BJ (cell line): ENCODE data around the gene MMP24. TPM values are rescaled to one million over a fixed set of nuclear protein-coding genes. Genes with fewer than 3 reads are reported as not detected.
A peak's percentile ranks its signal among the peaks of the same experiment; 100 is the strongest.

Source experiments
- CTCF ChIA-PET: fragments of 350-600 bp; formaldehyde crosslinking; extraction: SDS; loops from one replicate; lab custom pipeline; 2021; ENCODE audit warnings: antibody characterized with exemption, inconsistent platforms; lab: Yijun Ruan, JAX
- POLR2A ChIA-PET: fragments of 300-600 bp; sonication (Branson Sonifier 250); formaldehyde crosslinking; extraction: SDS; loops from one replicate; lab custom pipeline; 2021; ENCODE audit warnings: antibody characterized with exemption; lab: Charles Lee
- DNase-seq: peaks from one replicate; pipeline ENCODE4 v3.0.0-alpha.2; 2011; ENCODE audit warnings: low read depth
- H3K27me3 ChIP-seq: 2 replicates; pipeline ENCODE4 v1.6.0; 2011; ENCODE audit warnings: low read length; ENCODE audit not compliant: control insufficient read depth, insufficient read depth
- H3K36me3 ChIP-seq: 2 replicates; pipeline ENCODE4 v1.5.1; 2011; ENCODE audit warnings: low read length; ENCODE audit not compliant: control insufficient read depth, insufficient read depth
- H3K4me3 ChIP-seq: 2 replicates; pipeline ENCODE4 v1.5.1; 2011; ENCODE audit warnings: low read depth, mild to moderate bottlenecking, control low read depth, low read length
- polyA plus RNA-seq: library from polyadenylated mRNA; depleted of rRNA; stranded (reverse); fragments of >200 nt; gene quantifications from 2 replicates; pipeline ENCODE4 v1.2.3, GENCODE V29; 2011
- TF ChIP-seq, protein P1 (sequence below): IDR thresholded peaks from 2 replicates; pipeline ENCODE4 v1.5.1; 2011; ENCODE audit warnings: low read depth, mild to moderate bottlenecking, control low read depth, inconsistent platforms, low read length, moderate library complexity; ENCODE audit not compliant: insufficient read depth

MMP24 gene
- polyA plus RNA-seq, 1 experiment = 2.3 TPM

DNA sequence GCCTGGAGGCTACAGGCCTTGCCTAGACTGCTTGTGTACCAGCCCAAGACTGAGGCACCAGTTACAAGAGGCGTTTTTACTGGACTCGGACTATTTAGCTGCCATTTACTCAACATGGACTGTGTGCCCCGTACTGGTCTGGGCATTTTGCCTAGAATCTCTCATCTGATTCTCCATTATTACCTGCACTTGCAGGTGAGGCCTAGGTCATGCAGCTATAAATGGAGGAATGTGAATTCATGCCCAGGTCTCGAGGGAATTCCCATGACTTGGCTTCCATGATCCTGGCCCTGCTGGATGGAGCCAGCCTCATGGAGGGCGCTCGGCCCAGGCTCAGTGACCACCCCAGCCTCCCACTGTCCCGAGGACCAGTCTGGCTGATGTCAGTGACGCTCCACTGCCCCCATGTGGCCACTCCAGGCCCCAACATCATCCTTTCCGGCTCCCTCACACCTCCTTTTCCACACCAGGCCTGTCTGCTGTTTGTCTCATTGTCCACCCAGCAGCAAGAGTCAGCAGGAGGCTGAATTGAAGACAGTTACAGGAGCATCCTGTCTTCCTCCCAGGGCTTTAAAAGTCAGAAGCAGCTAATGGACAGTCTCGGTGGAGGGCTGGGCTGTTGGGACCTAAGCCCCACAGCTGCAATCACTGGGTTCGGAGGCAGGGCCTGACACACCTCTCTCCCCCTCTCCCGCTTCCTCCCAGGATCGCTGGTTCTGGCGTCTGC, 42.7 kb downstream of the MMP24 start:
- H3K4me3 ChIP-seq = no peak overlapping the region
- ChIA-PET POLR2A (no interaction called here), CTCF (interaction anchor here (0.7 to 3.9 kb wide), 17 partner anchors 10 to 173 kb away, joined by 3 to 27 read pairs (median 5); partner anchors contain the start of genes EDEM2, MMP24 and MMP24OS)
- no peak for DNase-seq
- H3K27me3 ChIP-seq = no peaks in the 10 kb centered on the region
- H3K36me3 ChIP-seq = peaks cover 10% of the 10 kb centered on the region
- TF ChIP-seq, protein P1, sequence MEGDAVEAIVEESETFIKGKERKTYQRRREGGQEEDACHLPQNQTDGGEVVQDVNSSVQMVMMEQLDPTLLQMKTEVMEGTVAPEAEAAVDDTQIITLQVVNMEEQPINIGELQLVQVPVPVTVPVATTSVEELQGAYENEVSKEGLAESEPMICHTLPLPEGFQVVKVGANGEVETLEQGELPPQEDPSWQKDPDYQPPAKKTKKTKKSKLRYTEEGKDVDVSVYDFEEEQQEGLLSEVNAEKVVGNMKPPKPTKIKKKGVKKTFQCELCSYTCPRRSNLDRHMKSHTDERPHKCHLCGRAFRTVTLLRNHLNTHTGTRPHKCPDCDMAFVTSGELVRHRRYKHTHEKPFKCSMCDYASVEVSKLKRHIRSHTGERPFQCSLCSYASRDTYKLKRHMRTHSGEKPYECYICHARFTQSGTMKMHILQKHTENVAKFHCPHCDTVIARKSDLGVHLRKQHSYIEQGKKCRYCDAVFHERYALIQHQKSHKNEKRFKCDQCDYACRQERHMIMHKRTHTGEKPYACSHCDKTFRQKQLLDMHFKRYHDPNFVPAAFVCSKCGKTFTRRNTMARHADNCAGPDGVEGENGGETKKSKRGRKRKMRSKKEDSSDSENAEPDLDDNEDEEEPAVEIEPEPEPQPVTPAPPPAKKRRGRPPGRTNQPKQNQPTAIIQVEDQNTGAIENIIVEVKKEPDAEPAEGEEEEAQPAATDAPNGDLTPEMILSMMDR = peak; percentile 89

DNA sequence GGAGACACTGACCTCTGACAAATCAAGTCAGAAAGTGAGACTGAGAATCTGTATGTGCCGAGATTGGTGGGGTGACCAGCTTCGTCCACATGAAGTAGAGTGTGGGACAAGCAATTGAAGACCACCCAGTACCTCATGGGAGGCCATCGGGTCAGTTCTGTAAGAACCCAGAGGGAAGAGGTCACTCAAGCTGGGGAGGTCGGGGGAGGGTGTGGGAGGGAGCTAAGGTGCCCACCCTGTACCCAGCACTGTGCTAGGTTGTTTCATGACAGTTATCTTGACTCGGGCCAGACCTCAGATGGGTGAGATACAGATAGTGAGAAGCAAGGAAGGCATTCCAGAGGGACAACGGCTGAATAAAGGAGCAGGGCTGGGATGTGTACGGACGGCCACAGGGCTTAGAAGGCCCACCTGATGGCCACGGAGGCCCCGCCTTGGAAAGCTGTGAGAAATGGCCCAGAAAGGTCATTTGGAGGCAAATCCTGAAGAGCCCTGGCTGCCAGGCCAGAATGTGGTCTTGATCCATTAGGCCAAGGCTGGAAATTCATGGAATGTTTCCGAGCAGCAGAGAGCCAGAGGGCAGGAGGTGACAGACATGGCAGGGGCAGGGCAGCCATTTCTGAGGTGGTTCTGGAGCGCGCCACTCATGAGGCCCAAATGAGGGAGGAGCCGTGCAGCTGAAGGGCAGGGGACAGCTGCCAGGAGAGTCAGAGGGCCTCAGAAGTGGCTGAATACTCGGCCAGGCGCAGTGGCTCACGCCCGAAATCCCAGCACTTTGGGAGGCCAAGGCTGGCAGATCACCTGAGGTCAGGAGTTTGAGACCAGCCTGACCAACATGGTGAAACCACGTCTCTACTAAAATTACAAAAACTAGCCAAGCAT, 43.8 kb downstream of the MMP24 start:
- Histone ChIP-seq H3K4me3 (no peak overlapping the region), H3K27me3 (no peaks in the 10 kb centered on the region), H3K36me3 (peaks cover 10% of the 10 kb centered on the region)
- TF ChIP-seq, protein P1 = no peak
- DNase-seq = no peak
- CTCF ChIA-PET = interaction anchor here (0.6 to 3.9 kb wide), 14 partner anchors 9 to 178 kb away, joined by 3 to 27 read pairs (median 5); partner anchors contain the start of genes EDEM2 and MMP24OS
- POLR2A ChIA-PET = no interaction called here

DNA sequence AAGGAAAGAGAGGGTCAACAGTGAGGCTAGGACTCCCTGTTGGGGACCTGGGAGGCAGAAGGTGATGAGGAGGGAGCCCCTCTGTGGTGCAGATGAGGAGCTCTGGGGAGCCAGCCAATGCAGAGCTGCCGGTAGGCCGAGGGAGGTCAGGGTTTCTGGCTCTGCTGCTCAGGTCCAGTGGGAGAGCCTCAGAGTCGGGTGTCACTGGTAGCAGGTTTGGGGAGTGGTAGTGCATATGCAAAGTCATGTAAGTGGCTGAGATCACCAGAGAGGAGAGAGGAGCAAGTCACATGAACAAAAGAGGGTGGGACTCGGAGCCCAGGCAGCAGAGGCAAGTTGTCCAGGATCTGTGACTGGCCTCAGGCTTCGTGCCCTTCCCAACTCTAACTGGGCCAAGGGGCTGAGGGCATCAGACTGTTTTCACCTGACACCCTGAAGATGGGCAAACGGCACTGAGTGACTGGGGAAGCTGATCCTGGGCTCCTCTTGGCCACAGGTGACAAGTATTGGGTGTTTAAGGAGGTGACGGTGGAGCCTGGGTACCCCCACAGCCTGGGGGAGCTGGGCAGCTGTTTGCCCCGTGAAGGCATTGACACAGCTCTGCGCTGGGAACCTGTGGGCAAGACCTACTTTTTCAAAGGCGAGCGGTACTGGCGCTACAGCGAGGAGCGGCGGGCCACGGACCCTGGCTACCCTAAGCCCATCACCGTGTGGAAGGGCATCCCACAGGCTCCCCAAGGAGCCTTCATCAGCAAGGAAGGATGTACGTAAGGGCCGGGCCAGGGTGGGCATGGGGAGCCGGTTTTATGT, 44.8 kb downstream of the MMP24 start:
- POLR2A ChIA-PET = no interaction called here
- H3K27me3 ChIP-seq = no peaks in the 10 kb centered on the region
- TF ChIP-seq, protein P1 = no peak
- CTCF ChIA-PET = interaction anchor here (0.6 to 3.9 kb wide), 7 partner anchors 12 to 179 kb away, joined by 3 to 27 read pairs (median 4); no protein-coding TSS in a partner anchor
- DNase-seq = no peak
- H3K4me3 ChIP-seq = no peak overlapping the region
- peaks cover 12% of the 10 kb centered on the region for H3K36me3 ChIP-seq

DNA sequence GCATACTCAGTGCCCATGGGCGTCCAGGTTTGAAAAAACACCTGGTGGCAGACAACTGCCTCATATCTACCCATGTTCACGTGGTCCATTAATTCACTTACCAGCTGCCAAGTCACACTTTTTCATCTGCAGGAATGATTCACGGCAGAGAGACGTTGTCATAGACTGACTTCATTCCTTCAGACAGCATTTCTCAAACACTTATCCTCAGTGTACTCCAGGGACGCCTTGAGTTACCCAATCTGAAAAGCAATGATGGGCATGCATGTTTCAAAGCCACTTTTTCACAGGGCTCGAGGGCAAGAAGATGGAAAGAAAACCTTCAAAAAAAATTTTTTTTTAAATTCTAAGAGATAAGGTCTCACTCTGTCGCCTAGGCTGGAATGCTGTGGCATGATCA, 45.4 kb downstream of the MMP24 start:
- peaks cover 12% of the 10 kb centered on the region for H3K36me3 ChIP-seq
- TF ChIP-seq, protein P1 = no peak
- ChIA-PET POLR2A (interaction anchor here (0.6 kb wide), 1 partner anchor 396 kb away, joined by 26 read pairs; the partner anchor contains the start of gene ACSS2), CTCF (interaction anchor here (0.6 to 3.9 kb wide), 4 partner anchors 32 to 176 kb away, joined by 3 to 27 read pairs (median 5); no protein-coding TSS in a partner anchor)
- H3K27me3 ChIP-seq = no peaks in the 10 kb centered on the region
- no peak for DNase-seq
- no peak overlapping the region for H3K4me3 ChIP-seq
